KBM-7 (cell line): ENCODE data around the gene FPR3.

Experiments
- DNase-seq: peaks from one replicate; pipeline ENCODE4 v3.0.0-alpha.2; 2015
- in situ Hi-C: fragments of 300-500 bp; cut with MboI; formaldehyde crosslinking; loops from 2 replicates; pipeline ENCODE4 v1.14.3; 2020; ENCODE audit warnings: low sequenced_read_pairs, low pct_unique_long_range_greater_than_20kb, mixed read lengths

Gene FPR3

GRCh38 chr19:51781999-51782398 is 13.0 kb upstream of the FPR3 start:
- DNase-seq: no peak
- in situ Hi-C loops: no loop called here

GRCh38 chr19:51783372-51783771 is 11.6 kb upstream of the FPR3 start:
- peak; percentile 91 for DNase-seq
- in situ Hi-C loops: no loop called here

GRCh38 chr19:51784109-51784785 is 10.7 kb upstream of the FPR3 start:
- DNase-seq: no peak
- in situ Hi-C loops: no loop called here

GRCh38 chr19:51784922-51785690 is 9.9 kb upstream of the FPR3 start:
- in situ Hi-C loops: no loop called here
- no peak for DNase-seq

GRCh38 chr19:51786646-51787494 is 8.1 kb upstream of the FPR3 start:
- in situ Hi-C loops: no loop called here
- DNase-seq: no peak

GRCh38 chr19:51788029-51788428 is 6.9 kb upstream of the FPR3 start:
- in situ Hi-C loops: no loop called here
- DNase-seq: no peak

GRCh38 chr19:51789061-51789795 is 5.7 kb upstream of the FPR3 start:
- in situ Hi-C loops: no loop called here
- DNase-seq: no peak

GRCh38 chr19:51792932-51793331 is 2.0 kb upstream of the FPR3 start:
- in situ Hi-C loops: no loop called here
- no peak for DNase-seq

- in situ Hi-C loops: no loop called here
- DNase-seq: no peak
Measured at GRCh38 chr19:51793994-51794393, 963 bp upstream of the FPR3 start.

- in situ Hi-C loops: no loop called here
- DNase-seq: no peak
Measured at GRCh38 chr19:51796195-51796679, 1.3 kb downstream of the FPR3 start.

GRCh38 chr19:51797480-51797879 is 2.5 kb downstream of the FPR3 start:
- in situ Hi-C loops: no loop called here
- DNase-seq: no peak

- in situ Hi-C loops: no loop called here
- DNase-seq: no peak
Measured at GRCh38 chr19:51798062-51798461, 3.1 kb downstream of the FPR3 start.

- peak; percentile 45 for DNase-seq
Measured at GRCh38 chr19:51799034-51799773, 4.2 kb downstream of the FPR3 start.

GRCh38 chr19:51799774-51800472 is 5.0 kb downstream of the FPR3 start:
- in situ Hi-C loops: no loop called here
- no peak for DNase-seq

More at GRCh38 chr19:51799034-51799773, 4.2 kb downstream of the FPR3 start:
- in situ Hi-C loops: no loop called here

GRCh38 chr19:51800473-51801244 is 5.7 kb downstream of the FPR3 start:
- in situ Hi-C loops: no loop called here
- no peak for DNase-seq

- in situ Hi-C loops: no loop called here
- no peak for DNase-seq
Measured at GRCh38 chr19:51802775-51803174, 7.8 kb downstream of the FPR3 start.

GRCh38 chr19:51803519-51803918 is 8.6 kb downstream of the FPR3 start:
- DNase-seq: no peak
- in situ Hi-C loops: no loop called here
